GM18951 (cell line): ENCODE measurements around the gene CRTC3.
"Not testable (repeated sequence)": the region's sequence is repeated elsewhere in the genome, so short reads cannot be mapped to it uniquely, and the experiment has no call there.

Experiments
- POLR2A ChIP-seq: IDR thresholded peaks from 4 replicates; pipeline ENCODE4 v1.6.1; 2011; ENCODE audit warnings: mild to moderate bottlenecking; ENCODE audit not compliant: insufficient read length, insufficient read depth; ENCODE audit errors: extremely low read depth
- in situ Hi-C: fragments of 300-500 bp; cut with MboI; formaldehyde crosslinking; loops from one replicate; pipeline ENCODE4 v1.12.0; 2022; ENCODE audit warnings: low sequenced_read_pairs, mixed read lengths, inconsistent platforms; ENCODE audit not compliant: unreplicated experiment

CRTC3 gene

GRCh38 chr15:90500171-90500570 lies 29.6 kb upstream of the CRTC3 start:
- in situ Hi-C loops, result no loop called here
- no peak for TF ChIP-seq POLR2A

DNA sequence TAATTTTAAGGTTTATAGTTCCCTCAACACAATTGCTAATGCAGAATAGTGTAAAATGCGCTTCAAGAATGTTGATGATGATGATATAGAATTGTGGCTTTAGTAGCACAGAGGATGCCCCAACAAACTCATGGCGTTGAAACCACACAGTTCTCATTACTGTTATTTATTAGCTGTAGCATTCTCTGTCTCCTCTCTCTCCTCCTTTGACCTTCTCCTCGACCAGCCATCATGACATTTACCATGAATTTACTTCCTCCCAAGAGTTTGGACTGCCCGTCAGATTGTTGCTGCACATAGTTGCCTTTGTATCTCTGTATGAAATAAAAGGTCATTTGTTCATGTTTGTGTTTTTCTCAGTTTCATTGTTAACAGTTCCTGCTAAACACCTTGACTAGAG lies 27.8 kb upstream of the CRTC3 start:
- TF ChIP-seq POLR2A, result no peak
- in situ Hi-C loops, result no loop called here

DNA sequence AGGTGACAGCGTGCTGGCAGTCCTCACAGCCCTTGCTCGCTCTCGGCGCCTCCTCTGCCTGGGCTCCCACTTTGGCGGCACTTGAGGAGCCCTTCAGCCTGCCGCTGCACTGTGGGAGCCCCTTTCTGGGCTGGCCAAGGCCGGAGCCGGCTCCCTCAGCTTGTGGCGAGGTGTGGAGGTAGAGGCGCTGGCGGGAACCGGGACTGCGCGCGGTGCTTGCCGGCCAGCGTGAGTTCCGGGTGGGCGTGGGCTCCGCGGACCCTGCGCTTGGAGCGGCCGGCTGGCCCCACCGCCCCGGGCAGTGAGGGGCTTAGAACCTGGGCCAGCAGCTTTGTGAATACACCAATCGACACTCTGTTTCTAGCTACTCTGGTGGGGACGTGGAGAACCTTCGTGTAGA lies 18.9 kb upstream of the CRTC3 start:
- in situ Hi-C loops, result not testable (repeated sequence)

GRCh38 chr15:90511211-90511618 lies 18.5 kb upstream of the CRTC3 start:
- in situ Hi-C loops, result not testable (repeated sequence)

- no peak for TF ChIP-seq POLR2A
- in situ Hi-C loops, result no loop called here
These were observed 17.4 kb upstream of the CRTC3 start for GRCh38 chr15:90512276-90512675.

GRCh38 chr15:90512981-90513380 lies 16.7 kb upstream of the CRTC3 start:
- in situ Hi-C loops, result no loop called here
- no peak for TF ChIP-seq POLR2A

DNA sequence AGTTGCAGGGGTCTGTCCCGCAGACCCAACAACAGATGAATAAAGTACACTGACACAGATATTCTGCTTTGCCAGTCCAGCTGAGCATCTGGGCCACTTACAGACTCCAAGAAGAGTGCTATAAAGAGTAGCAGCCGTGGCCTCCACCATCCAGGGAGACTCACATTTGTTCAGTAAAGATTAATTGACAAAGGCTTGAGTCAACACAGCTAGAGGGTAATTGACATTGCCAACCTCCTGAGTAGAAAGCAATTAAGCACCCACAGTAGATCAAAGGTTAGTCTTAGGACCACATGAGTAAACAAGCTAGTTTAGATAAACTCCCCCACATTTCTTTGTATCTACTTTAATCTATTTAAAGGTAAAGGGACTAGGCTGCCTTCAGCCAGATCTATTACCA lies 16.3 kb upstream of the CRTC3 start:
- TF ChIP-seq POLR2A, result no peak
- in situ Hi-C loops, result no loop called here

DNA sequence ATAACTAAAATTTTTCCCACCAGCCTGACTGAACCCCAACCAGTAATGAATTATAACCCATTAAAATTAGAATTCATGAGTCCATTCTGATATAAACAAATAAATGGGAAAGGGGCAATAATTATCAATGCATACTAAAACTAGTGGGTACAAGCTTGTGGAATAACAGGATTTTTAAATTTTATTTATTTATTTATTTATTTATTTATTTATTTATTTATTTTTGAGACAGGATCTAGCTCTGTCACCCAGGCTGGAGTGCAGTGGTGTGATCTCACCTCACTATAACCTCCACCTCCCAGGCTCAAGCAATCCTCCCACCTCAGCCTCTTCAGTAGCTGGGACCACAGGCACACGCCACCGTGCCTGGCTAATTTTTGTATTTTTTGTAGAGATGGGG lies 15.8 kb upstream of the CRTC3 start:
- in situ Hi-C loops, result not testable (repeated sequence)

GRCh38 chr15:90519688-90520087 lies 10.0 kb upstream of the CRTC3 start:
- TF ChIP-seq POLR2A, result no peak
- in situ Hi-C loops, result no loop called here

DNA sequence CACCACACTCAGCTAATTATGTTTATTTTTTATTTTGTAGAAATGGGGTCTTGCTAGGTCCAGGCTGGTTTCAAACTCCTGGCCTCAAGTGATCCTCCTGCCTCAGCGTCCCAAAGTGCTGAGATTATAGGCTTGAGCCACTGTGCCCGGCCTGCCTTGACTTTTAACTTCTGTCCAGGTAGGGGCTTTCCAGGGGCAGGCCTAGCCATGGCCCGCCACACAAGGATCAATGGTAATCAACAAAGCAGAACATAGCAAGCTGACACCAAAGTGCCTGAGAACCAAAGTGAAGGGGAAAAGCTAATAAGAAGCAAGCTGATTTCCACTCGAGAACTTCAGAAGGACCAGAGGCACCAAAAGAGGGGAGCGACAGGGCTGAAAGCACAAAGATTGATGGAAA lies 9.4 kb upstream of the CRTC3 start:
- TF ChIP-seq POLR2A, result no peak
- in situ Hi-C loops, result no loop called here

DNA sequence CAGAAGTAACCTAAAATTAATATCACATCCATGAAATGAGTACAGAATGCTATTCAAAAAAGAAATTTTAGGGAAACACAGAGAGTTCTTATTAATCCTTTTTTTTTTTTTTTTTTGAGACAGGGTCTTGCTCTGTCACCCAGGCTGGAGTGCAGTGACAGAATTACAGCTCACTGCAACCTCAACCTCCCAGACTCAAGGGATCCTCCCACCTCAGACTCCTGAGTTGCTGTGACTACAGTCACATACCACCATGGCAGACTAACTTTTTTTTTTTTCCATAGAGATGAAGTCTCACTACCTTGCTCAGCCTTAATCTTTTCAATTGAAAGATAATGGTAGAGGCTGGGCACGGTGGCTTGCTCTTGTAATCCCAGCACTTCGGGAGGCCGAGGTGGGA lies 6.3 kb upstream of the CRTC3 start:
- no peak for TF ChIP-seq POLR2A

DNA sequence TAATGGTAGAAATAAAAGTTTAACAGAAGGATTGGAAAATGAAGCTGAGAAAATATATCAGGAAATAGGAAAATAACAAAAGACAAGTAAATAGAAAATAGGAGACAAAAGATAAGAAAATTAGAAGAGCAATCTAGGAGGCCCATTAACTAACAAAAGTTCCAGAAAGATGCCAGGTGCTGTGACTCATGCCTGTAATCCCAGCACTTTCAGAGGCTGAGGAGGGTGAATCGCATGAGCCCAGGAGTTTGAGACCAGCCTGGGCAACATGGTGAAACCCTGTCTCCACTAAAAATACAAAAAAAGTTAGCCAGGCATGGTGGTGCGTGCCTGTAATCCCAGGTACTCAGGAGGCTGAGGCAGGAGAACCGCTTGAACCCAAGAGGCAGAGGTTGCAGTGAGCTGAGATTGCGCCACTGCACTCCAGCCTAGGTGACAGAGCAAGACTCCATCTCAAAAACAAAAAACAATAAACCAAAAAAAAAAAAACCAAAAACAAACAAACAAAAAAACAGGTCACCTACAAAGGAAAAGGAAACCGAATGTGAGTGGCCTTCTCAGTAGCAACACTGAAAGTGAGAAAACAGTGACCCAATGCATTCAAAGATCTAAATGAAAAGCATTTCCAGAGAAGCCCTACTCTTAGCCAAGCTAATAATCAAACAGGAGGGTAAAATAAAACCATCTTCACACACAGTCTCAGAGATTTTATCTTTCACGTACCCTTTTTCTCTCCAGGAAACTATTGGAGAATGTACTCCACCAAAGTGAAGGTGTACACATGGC lies 5.5 kb upstream of the CRTC3 start:
- in situ Hi-C loops, result not testable (repeated sequence)

More for the DNA sequence above, 6.3 kb upstream of the CRTC3 start:
- in situ Hi-C loops, result no loop called here

DNA sequence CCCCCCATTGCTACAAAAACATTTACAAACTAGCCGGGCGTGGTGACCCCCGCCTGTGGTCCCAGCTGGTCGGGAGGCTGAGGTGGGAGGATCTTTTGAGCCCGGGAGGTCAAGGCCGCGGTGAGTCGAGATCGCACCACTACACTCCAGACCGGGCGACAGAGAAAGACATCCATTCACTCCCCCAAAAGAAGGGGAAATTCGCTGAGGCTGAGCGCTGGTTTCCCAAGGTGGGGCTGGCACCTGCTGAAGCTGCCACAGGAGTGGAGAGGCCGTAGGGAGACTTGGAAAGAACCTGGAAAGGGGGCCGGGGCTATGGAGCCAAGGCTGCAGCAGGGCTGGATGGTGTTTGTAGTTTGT lies 732 bp upstream of the CRTC3 start:
- in situ Hi-C loops, result no loop called here
- no peak for TF ChIP-seq POLR2A

- in situ Hi-C loops, result no loop called here
- TF ChIP-seq POLR2A, result no peak
These were observed 728 bp downstream of the CRTC3 start for GRCh38 chr15:90530250-90531051.
